Aorta (tissue), 5 donors: Measurements from ENCODE around the gene OVAAL. TPM values are rescaled to one million over a fixed set of nuclear protein-coding genes. Genes with fewer than 3 reads are reported as not detected.

ENCODE experiments used
- ATAC-seq: fragments of 200-7000 bp; cut with Tn5 transposase; one replicate; pipeline ENCODE4 v1.9.1; 2022; ENCODE audit warnings: moderate library complexity; ENCODE audit not compliant: low FRiP score
- DNase-seq, 2 donors: peaks; one replicate each; pipeline ENCODE4 v3.0.0-alpha.2; 2020
- H3K27ac ChIP-seq, 2 donors: one replicate each; pipeline ENCODE4 v1.5.1; 2013; ENCODE audit warnings: low read length in 2 of 2, mild to moderate bottlenecking in 2 of 2, moderate library complexity in 2 of 2, control low read depth in 1 of 2, inconsistent platforms in 1 of 2, low read depth in 1 of 2
- H3K27me3 ChIP-seq, 2 donors: one replicate each; pipeline ENCODE4 v1.6.1; 2013; ENCODE audit warnings: control low read depth in 1 of 2, low read length in 1 of 2, mild to moderate bottlenecking in 1 of 2, moderate library complexity in 1 of 2; ENCODE audit not compliant: insufficient read depth in 2 of 2, control insufficient read depth in 1 of 2
- H3K36me3 ChIP-seq, 2 donors: one replicate each; pipeline ENCODE4 v1.6.1; 2013; ENCODE audit warnings: control low read depth in 1 of 2, low read length in 1 of 2, mild to moderate bottlenecking in 1 of 2; ENCODE audit not compliant: insufficient read depth in 2 of 2, control insufficient read depth in 1 of 2
- H3K4me1 ChIP-seq, 2 donors: one replicate each; pipeline ENCODE4 v1.6.1; 2013; ENCODE audit warnings: low read length in 2 of 2, control low read depth in 1 of 2, mild to moderate bottlenecking in 1 of 2, moderate library complexity in 1 of 2; ENCODE audit not compliant: insufficient read depth in 2 of 2, control insufficient read depth in 1 of 2
- H3K4me3 ChIP-seq, 2 donors: one replicate each; pipeline ENCODE4 v1.5.1; 2013; ENCODE audit warnings: low read length in 2 of 2, control low read depth in 1 of 2, mild to moderate bottlenecking in 1 of 2
- H3K9me3 ChIP-seq: one replicate; pipeline ENCODE4 v1.6.1; 2013; ENCODE audit warnings: mild to moderate bottlenecking, low read length; ENCODE audit not compliant: control insufficient read depth
- WGBS, 2 donors: extraction: QIAGEN DNeasy Blood & Tissue Kit; methylation state at CpG; one replicate each; pipeline ENCODE4 v1.1.7; 2013; 5-methylcytosine and 5-hydroxymethylcytosine counted together
- intact Hi-C, 2 donors: fragments of 100-400 bp; cut with DNase I; formaldehyde crosslinking; loops; one replicate each; pipeline versions ENCODE4 v1.14.2 to v1.15.0; 2022
- polyA plus RNA-seq, 2 donors: library from polyadenylated mRNA; stranded (reverse); fragments of 200-250 nt; gene quantifications; one replicate each; pipeline ENCODE4 v1.2.3, GENCODE V29; 2013
- total RNA-seq, 2 donors: library from RNA; stranded (reverse); fragmentation: NEBNext Ultra II Directional; extraction: Animal tissue kit (Norgen Biotek cat#: 25700); gene quantifications; one replicate each; pipeline ENCODE4 v1.2.1, GENCODE V29; 2021
- donor health status: healthy with polysubstance abuse.
- donor health status: Bipolar disorder and iron deficiency.
- donor health status: DM: no; HTN: no; CAD: no.
- donor health status: DM: no; HTN: no; CAD: no.
- donor health status: DM: yes; HTN: yes; CAD: no.

OVAAL gene
- total and polyA plus RNA-seq, 4 donors, result not detected

DNA sequence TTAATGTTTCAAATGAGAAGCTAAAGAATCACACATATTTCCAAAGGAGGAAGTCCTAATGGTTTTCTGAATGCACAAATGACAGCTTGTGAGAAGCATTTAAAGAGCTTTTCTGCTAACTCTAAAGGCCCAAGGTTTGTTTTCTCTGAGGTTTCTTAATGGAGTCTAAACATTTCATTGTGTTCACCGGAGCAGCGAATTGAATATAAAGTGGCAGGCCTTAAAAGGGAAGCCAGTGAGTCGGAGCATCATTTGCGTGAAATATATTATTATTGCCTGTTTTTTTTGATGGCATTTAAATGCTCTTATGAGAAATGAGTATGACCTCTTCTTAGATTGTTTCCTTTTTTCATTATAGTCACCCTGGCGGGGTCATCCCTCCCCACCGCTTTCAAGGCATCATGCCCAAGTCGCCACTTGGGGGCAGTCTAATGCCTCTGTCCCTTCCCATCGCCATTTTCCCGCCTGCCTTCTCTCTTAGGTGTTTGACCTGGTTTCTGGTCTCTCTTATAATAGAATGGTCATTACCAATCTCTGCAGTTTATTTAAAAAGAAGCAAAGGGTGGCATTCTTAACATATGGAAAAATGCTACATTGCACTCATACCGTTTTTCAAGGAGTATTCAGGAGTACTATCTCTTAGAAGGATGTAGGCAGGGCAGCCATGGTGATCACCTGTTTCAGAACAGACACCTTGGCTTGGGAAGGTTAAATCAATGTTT, 25.3 kb upstream of the OVAAL start:
- intact Hi-C loops, result loop anchor here in 1 of 2 donors (5.0 to 10.0 kb wide), 2 partner anchors 329 to 621 kb away; no protein-coding TSS in a partner anchor
- no peaks in the 10 kb centered on the region for H3K27me3 ChIP-seq
- H3K27ac ChIP-seq, result no peak overlapping the region
- H3K36me3 ChIP-seq, result no peaks in the 10 kb centered on the region
- H3K4me3 ChIP-seq, result no peak overlapping the region
- no peaks in the 10 kb centered on the region for H3K9me3 ChIP-seq
- ATAC-seq (peak; percentile 80), DNase-seq (peak; percentile 74 to 87)
- peaks cover 3% of the 10 kb centered on the region in 2 donors for H3K4me1 ChIP-seq
- WGBS, 2 donors, result 49 to 59% methylated on average over 10 of the region's 10 CpGs

DNA sequence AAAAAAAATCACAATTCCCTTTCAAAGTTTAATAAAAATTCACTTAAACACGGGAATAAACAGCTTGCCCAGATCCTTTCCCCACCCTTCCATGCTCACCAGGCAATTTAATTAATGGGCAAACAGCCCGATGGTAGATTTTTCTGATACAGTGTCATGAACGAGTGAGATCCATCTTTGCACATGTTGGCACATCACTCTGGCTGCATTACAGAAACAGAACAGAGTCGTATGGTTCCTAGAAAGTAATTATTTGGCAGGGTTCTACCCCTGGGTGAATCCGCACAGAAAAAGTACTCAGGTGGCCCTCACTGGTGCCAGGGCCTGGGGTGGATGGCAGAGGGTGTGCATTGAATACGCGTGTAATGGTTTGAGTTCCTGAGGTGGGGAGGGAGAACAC, 24.6 kb upstream of the OVAAL start:
- intact Hi-C loops, result loop anchor here in 1 of 2 donors (5.0 to 10.0 kb wide), 2 partner anchors 328 to 621 kb away; no protein-coding TSS in a partner anchor
- Histone ChIP-seq H3K4me3 (no peak overlapping the region), H3K9me3 (no peaks in the 10 kb centered on the region), H3K4me1 (peaks cover 3% of the 10 kb centered on the region in 2 donors), H3K27me3 (no peaks in the 10 kb centered on the region), H3K27ac (no peak overlapping the region), H3K36me3 (no peaks in the 10 kb centered on the region)
- 65 to 76% methylated on average over 7 of the region's 7 CpGs for WGBS, 2 donors
- DNase-seq (no peak), ATAC-seq (no peak)

DNA sequence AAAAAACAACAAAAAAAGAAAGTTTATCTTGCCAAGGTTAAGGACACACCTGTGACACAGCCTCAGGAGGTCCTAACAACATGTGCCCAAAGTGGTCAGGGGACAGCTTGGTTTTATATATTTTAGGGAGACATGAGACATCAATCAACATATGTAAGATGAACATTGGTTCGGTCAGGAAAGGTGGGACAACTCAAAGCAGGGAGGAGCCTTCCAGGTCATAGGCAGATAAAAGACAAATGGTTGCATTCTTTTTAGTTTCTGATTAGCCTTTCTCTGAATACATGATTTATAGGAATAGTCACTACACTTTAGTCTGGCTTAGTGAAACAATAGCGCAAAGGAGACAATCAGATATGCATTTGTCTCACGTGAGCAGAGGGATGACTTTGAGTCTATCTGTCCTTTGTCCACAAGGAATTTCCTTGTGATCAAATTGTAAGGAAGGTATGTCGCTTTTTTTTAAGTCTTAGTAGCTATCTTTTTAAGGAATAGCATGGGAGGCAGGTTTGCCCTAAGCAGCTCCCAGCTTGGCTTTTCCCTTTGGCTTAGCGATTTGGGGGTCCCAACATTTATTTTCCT, 23.3 kb upstream of the OVAAL start:
- WGBS, 2 donors, result 90% methylated on average over 5 of the region's 5 CpGs
- no peaks in the 10 kb centered on the region for H3K9me3 ChIP-seq
- H3K36me3 ChIP-seq, result no peaks in the 10 kb centered on the region
- H3K27ac ChIP-seq, result no peak overlapping the region
- no peaks in the 10 kb centered on the region for H3K27me3 ChIP-seq
- H3K4me3 ChIP-seq, result no peak overlapping the region
- intact Hi-C loops, result loop anchor here in 1 of 2 donors (10.0 kb wide), 1 partner anchor 619 kb away; no protein-coding TSS in a partner anchor
- DNase-seq (no peak), ATAC-seq (no peak)
- H3K4me1 ChIP-seq, result peaks cover 3 to 5% of the 10 kb centered on the region in 2 donors

DNA sequence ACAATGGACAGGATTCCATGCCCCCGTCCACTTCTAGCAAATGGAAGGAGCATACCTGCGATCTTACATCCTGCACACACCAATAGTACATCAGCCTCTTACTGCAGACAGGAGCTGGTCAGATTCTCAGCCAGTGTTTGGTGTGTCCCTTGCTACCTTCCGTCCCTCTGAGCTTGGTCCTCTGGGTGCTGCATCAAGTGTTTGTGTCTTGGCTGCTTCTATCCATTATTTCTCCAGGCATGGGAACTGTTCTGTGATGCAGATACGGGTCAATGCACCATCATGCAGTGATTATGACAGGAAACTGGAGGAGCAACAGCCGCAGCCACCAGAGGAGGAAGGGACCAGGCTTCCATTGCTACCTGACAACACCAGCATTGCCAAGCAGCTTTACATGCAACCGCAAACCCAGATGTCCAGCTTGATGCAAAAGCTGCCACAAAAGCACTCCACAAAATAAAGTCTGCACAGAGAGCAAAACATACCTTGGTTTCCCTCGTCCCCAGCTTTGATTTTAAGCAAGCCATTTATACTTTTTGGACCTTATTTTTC, 21.9 kb upstream of the OVAAL start:
- intact Hi-C loops, result loop anchor here in 1 of 2 donors (10.0 kb wide), 1 partner anchor 618 kb away; no protein-coding TSS in a partner anchor
- H3K4me3 ChIP-seq, result no peak overlapping the region
- H3K27me3 ChIP-seq, result no peaks in the 10 kb centered on the region
- WGBS, 2 donors, result 78 to 83% methylated on average over 7 of the region's 7 CpGs
- H3K4me1 ChIP-seq, result peaks cover 3 to 6% of the 10 kb centered on the region in 2 donors
- no peaks in the 10 kb centered on the region for H3K36me3 ChIP-seq
- no peak for ATAC-seq
- DNase-seq, result no peak
- no peak overlapping the region for H3K27ac ChIP-seq
- no peaks in the 10 kb centered on the region for H3K9me3 ChIP-seq

DNA sequence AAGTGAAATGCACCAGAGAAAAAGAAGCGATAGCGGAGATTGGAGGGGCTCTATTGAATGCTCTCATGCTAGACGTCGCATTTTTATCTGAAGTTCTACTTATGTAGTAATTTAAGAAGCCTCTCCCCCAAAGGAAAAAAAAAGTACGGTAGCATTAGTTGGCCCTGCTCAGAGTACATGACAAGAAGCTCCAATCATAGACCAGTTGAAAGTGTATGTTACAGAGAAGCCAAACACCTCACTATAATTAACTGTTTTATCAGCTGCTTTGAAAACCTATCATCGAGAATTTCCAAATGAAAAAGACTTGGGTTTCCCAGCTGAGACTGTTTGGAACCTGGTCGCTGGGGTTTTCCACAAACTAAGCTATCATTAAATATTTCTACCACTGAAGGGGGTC, 19.6 kb upstream of the OVAAL start:
- intact Hi-C loops, result loop anchor here in 1 of 2 donors (10.0 kb wide), 1 partner anchor 616 kb away; no protein-coding TSS in a partner anchor
- H3K4me1 ChIP-seq, result peaks cover 1 to 14% of the 10 kb centered on the region in 2 donors
- H3K27ac ChIP-seq, result no peak overlapping the region
- DNase-seq (no peak), ATAC-seq (no peak)
- H3K4me3 ChIP-seq, result no peak overlapping the region
- H3K27me3 ChIP-seq, result no peaks in the 10 kb centered on the region
- no peaks in the 10 kb centered on the region for H3K9me3 ChIP-seq
- H3K36me3 ChIP-seq, result no peaks in the 10 kb centered on the region
- WGBS, 2 donors, result 93 to 94% methylated on average over 7 of the region's 7 CpGs

DNA sequence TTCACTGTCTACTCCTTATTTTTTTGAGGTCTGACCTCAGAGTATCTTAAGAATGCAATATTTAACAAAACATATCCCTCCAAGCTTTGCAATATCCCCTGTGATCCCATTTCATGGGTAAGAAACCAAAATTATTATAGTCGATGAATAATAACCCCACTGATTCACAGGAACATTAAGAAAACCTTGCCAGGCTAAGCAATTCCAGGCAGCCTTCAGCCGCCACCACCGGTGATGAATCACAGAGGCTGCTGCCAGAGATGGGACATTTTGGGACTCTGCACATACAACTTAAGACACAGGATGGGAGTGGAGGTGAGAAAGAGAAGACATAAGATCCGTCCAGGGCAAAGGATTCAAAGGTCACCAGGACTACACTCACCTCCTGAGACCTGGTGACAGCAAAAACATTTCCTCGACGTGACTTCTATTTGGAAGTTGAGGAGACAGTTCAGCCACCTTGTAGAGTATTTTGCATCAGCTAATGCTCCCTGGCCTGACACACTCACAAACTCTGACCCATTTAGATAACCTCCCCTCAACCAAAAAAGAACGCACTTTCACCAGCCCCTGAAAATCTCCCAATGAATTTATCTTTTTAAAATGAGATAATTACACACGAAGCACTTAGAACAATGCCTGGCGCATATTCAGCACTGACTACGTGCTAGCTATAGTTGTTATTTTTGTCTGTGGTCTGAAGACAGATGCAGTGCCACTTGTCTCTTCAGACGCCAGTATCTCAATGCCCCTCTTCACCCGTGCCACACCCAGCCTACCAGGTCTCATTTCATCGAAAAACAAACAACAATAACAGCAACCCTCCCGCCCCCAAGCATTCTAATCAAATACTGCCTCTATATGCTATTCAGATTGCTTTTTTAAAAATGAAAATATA, 17.8 kb upstream of the OVAAL start:
- Histone ChIP-seq H3K27ac (peak overlapping the region; percentile 86 to 93), H3K36me3 (no peaks in the 10 kb centered on the region), H3K27me3 (no peaks in the 10 kb centered on the region), H3K4me1 (peaks cover 0 to 14% of the 10 kb centered on the region in 2 donors), H3K4me3 (no peak overlapping the region), H3K9me3 (no peaks in the 10 kb centered on the region)
- DNase-seq, result peak; percentile 67 to 86
- no peak for ATAC-seq
- WGBS, 2 donors, result 58 to 59% methylated on average over 14 of the region's 14 CpGs
- intact Hi-C loops, result loop anchor here in 1 of 2 donors (5.0 kb wide), 2 partner anchors 46 to 91 kb away; partner anchors contain the start of gene XPR1

DNA sequence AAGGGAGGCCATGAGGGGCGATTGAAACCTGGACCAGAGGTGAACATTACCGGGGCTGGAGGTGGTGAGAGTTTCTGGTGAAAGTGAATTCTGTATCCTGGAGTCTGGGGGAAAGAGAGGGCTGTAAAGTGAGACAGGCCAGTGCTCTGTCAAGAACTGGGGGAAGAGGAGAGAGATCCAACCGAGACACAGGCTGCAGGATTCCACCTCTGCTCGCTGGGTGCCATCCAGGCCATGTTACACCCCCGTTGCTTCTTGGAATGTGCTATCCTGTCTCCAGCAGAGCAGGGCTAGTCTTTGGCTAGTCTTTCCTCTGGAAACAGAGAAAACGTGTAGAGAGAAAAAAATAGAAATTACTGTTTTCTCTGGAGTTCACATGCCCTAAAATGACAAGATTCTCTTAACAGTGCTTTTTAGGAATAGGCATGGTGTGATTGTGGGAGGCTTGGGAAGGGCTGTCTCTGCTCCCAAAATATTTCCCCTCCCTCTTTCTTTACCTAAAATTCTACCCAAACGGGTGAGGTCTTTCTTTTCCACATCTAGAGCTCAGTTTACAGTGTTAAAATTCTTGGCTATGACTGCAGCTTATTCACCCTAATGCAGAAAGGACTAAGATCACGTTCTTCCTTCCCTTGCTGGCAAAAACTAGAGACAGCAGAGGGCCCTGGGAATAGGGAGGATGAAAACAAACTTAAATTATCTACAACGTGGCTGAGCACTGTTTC, 16.5 kb upstream of the OVAAL start:
- intact Hi-C loops, result loop anchor here in 1 of 2 donors (5.0 kb wide), 2 partner anchors 45 to 90 kb away; partner anchors contain the start of gene XPR1
- H3K9me3 ChIP-seq, result no peaks in the 10 kb centered on the region
- ATAC-seq, result peak; percentile 58
- WGBS, 2 donors, result 27% methylated on average over 9 of the region's 9 CpGs
- H3K27me3 ChIP-seq, result no peaks in the 10 kb centered on the region
- peaks cover 0 to 14% of the 10 kb centered on the region in 2 donors for H3K4me1 ChIP-seq
- no peak overlapping the region for H3K4me3 ChIP-seq
- H3K27ac ChIP-seq, result peak overlapping the region; percentile 87 to 98
- no peaks in the 10 kb centered on the region for H3K36me3 ChIP-seq
- DNase-seq, result no peak
